Effector memory CD4-positive, alpha-beta T cell (primary cell): ENCODE measurements around the gene TNFRSF18.

Source experiments
- DNase-seq, 3 donors: peaks; one replicate each; pipeline ENCODE4 v3.0.0-alpha.2; 2020
- H3K27ac ChIP-seq: 2 replicates; pipeline ENCODE4 v1.7.0; 2013; ENCODE audit warnings: mild to moderate bottlenecking, low read length, moderate library complexity; ENCODE audit not compliant: insufficient read depth, poor library complexity, severe bottlenecking
- H3K27me3 ChIP-seq: replicated peaks from 2 replicates; pipeline ENCODE4 v1.7.0; 2013; ENCODE audit warnings: mild to moderate bottlenecking, low read length; ENCODE audit not compliant: insufficient read depth, control insufficient read depth, poor library complexity, severe bottlenecking
- H3K36me3 ChIP-seq: 2 replicates; pipeline ENCODE4 v1.7.0; 2013; ENCODE audit warnings: mild to moderate bottlenecking, low read length, moderate library complexity; ENCODE audit not compliant: control insufficient read depth, insufficient read depth
- H3K4me1 ChIP-seq: 2 replicates; pipeline ENCODE4 v1.7.0; 2013; ENCODE audit warnings: low read length, mild to moderate bottlenecking; ENCODE audit not compliant: control insufficient read depth, insufficient read depth, poor library complexity, severe bottlenecking
- H3K4me3 ChIP-seq: 2 replicates; pipeline ENCODE4 v1.7.0; 2013; ENCODE audit warnings: low read length, low read depth, mild to moderate bottlenecking; ENCODE audit not compliant: insufficient read depth, poor library complexity, severe bottlenecking
- H3K9me3 ChIP-seq: 2 replicates; pipeline ENCODE4 v1.7.0; 2013; ENCODE audit warnings: mild to moderate bottlenecking, low read length, moderate library complexity; ENCODE audit not compliant: control insufficient read depth

Gene TNFRSF18

GRCh38 chr1:1183833-1184775, 22.3 kb downstream of the TNFRSF18 start:
- DNase-seq = no peak
- H3K27me3 ChIP-seq = no peaks in the 10 kb centered on the region
- H3K36me3 ChIP-seq = no peaks in the 10 kb centered on the region
- H3K27ac ChIP-seq = no peak overlapping the region
- H3K4me3 ChIP-seq = no peak overlapping the region
- peaks cover 10% of the 10 kb centered on the region for H3K4me1 ChIP-seq
- H3K9me3 ChIP-seq = no peaks in the 10 kb centered on the region

- no peak overlapping the region for H3K4me3 ChIP-seq
- H3K36me3 ChIP-seq = no peaks in the 10 kb centered on the region
- no peaks in the 10 kb centered on the region for H3K9me3 ChIP-seq
- peaks cover 10% of the 10 kb centered on the region for H3K4me1 ChIP-seq
- no peaks in the 10 kb centered on the region for H3K27me3 ChIP-seq
- no peak overlapping the region for H3K27ac ChIP-seq
- DNase-seq = no peak
Observed at GRCh38 chr1:1183221-1183747, 23.1 kb downstream of the TNFRSF18 start.

- peaks cover 10% of the 10 kb centered on the region for H3K4me1 ChIP-seq
- H3K27ac ChIP-seq = no peak overlapping the region
- H3K4me3 ChIP-seq = no peak overlapping the region
- no peak for DNase-seq
- no peaks in the 10 kb centered on the region for H3K27me3 ChIP-seq
- H3K36me3 ChIP-seq = no peaks in the 10 kb centered on the region
- no peaks in the 10 kb centered on the region for H3K9me3 ChIP-seq
Observed at GRCh38 chr1:1182491-1183220, 23.7 kb downstream of the TNFRSF18 start.

- Histone ChIP-seq H3K27ac (no peak overlapping the region), H3K9me3 (no peaks in the 10 kb centered on the region), H3K27me3 (no peaks in the 10 kb centered on the region), H3K36me3 (no peaks in the 10 kb centered on the region), H3K4me3 (no peak overlapping the region), H3K4me1 (peaks cover 10% of the 10 kb centered on the region)
- DNase-seq = no peak
Observed at GRCh38 chr1:1181938-1182410, 24.4 kb downstream of the TNFRSF18 start.

GRCh38 chr1:1181129-1181937, 25.1 kb downstream of the TNFRSF18 start:
- no peak for DNase-seq
- H3K27ac ChIP-seq = no peak overlapping the region
- H3K9me3 ChIP-seq = no peaks in the 10 kb centered on the region
- no peak overlapping the region for H3K4me3 ChIP-seq
- peaks cover 10% of the 10 kb centered on the region for H3K4me1 ChIP-seq
- H3K27me3 ChIP-seq = no peaks in the 10 kb centered on the region
- H3K36me3 ChIP-seq = no peaks in the 10 kb centered on the region

GRCh38 chr1:1179983-1180861, 26.2 kb downstream of the TNFRSF18 start:
- no peak overlapping the region for H3K27ac ChIP-seq
- no peaks in the 10 kb centered on the region for H3K9me3 ChIP-seq
- no peak for DNase-seq
- H3K4me3 ChIP-seq = no peak overlapping the region
- peaks cover 10% of the 10 kb centered on the region for H3K4me1 ChIP-seq
- H3K27me3 ChIP-seq = no peaks in the 10 kb centered on the region
- H3K36me3 ChIP-seq = no peaks in the 10 kb centered on the region

- Histone ChIP-seq H3K9me3 (no peaks in the 10 kb centered on the region), H3K27me3 (no peaks in the 10 kb centered on the region)
Observed at GRCh38 chr1:1179346-1179982, 26.9 kb downstream of the TNFRSF18 start.

GRCh38 chr1:1178794-1179331, 27.5 kb downstream of the TNFRSF18 start:
- no peak overlapping the region for H3K4me3 ChIP-seq
- no peak for DNase-seq
- no peak overlapping the region for H3K27ac ChIP-seq
- H3K9me3 ChIP-seq = no peaks in the 10 kb centered on the region
- no peaks in the 10 kb centered on the region for H3K36me3 ChIP-seq
- no peaks in the 10 kb centered on the region for H3K27me3 ChIP-seq
- H3K4me1 ChIP-seq = peaks cover 15% of the 10 kb centered on the region

More at GRCh38 chr1:1179346-1179982, 26.9 kb downstream of the TNFRSF18 start:
- no peak for DNase-seq
- no peaks in the 10 kb centered on the region for H3K36me3 ChIP-seq
- no peak overlapping the region for H3K4me3 ChIP-seq
- no peak overlapping the region for H3K27ac ChIP-seq
- H3K4me1 ChIP-seq = peaks cover 10% of the 10 kb centered on the region
